Mesothelial cell of epicardium (in vitro differentiated cells): Measurements from ENCODE around the gene KCNK18. TPM values are rescaled to one million over a fixed set of nuclear protein-coding genes. Genes with fewer than 3 reads are reported as not detected.

Experiments
- DNase-seq, 2 experiments: peaks; one replicate each; pipeline ENCODE4 v3.0.0; 2021; ENCODE audit warnings: low spot score in 2 of 2; ENCODE audit not compliant: unreplicated experiment in 2 of 2
- H3K27ac Mint-ChIP-seq: 2 replicates; pipeline ENCODE4 v1.8.0; 2021; ENCODE audit warnings: mixed read lengths
- H3K27me3 Mint-ChIP-seq: 2 replicates; pipeline ENCODE4 v1.8.0; 2021; ENCODE audit warnings: low read depth, mixed read lengths
- H3K36me3 Mint-ChIP-seq: 2 replicates; pipeline ENCODE4 v1.8.0; 2021; ENCODE audit warnings: mixed read lengths
- H3K4me1 Mint-ChIP-seq: 2 replicates; pipeline ENCODE4 v1.8.0; 2021; ENCODE audit warnings: mixed read lengths
- H3K4me3 Mint-ChIP-seq: 2 replicates; pipeline ENCODE4 v1.8.0; 2021; ENCODE audit warnings: mild to moderate bottlenecking, moderate library complexity, mixed read lengths
- H3K9me3 Mint-ChIP-seq: 2 replicates; pipeline ENCODE4 v1.8.0; 2021; ENCODE audit warnings: mixed read lengths
- CTCF ChIP-seq: fragments of 200-600 bp; sonication (generic); IDR thresholded peaks from one replicate; pipeline ENCODE4 v1.5.0; 2021; ENCODE audit warnings: antibody characterized with exemption; ENCODE audit not compliant: unreplicated experiment
- total RNA-seq: library from RNA; stranded (reverse); gene quantifications from 3 replicates; pipeline ENCODE4 v1.2.1, GENCODE V29; 2021

KCNK18 gene
- total RNA-seq, 1 donor from 2014 or later = not detected

GRCh38 chr10:117250411-117250810, 53.1 kb downstream of the KCNK18 start:
- Mint-ChIP-seq H3K4me1 (peaks cover 4% of the 10 kb centered on the region), H3K9me3 (no peaks in the 10 kb centered on the region), H3K27me3 (peaks cover 65% of the 10 kb centered on the region), H3K27ac (no peak overlapping the region), H3K4me3 (no peak overlapping the region), H3K36me3 (no peaks in the 10 kb centered on the region)
- DNase-seq = no peak
- TF ChIP-seq CTCF = no peak

DNA sequence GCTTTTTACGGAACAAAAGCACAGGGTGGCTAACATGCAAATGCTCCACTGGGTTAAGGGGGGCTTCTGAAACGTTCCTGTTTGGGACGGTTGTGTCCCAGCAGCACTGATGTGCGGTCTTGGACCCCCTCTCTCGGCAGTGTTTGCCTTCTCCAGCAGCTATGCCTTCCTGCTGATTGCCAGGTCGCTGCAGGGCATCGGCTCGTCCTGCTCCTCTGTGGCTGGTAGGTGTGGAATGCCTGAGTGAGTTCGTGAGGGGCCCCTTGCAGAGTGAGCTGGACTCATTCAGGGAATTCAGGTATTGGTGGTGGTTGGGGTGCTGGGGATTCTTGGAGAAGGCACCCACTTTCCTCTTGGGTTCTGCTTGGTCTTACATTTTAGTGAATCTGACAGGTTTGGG, 56.6 kb downstream of the KCNK18 start:
- no peak for TF ChIP-seq CTCF
- Mint-ChIP-seq H3K27me3 (peaks cover 46% of the 10 kb centered on the region), H3K9me3 (no peaks in the 10 kb centered on the region), H3K4me3 (no peak overlapping the region), H3K36me3 (no peaks in the 10 kb centered on the region), H3K4me1 (peaks cover 3% of the 10 kb centered on the region), H3K27ac (no peak overlapping the region)
- no peak for DNase-seq

DNA sequence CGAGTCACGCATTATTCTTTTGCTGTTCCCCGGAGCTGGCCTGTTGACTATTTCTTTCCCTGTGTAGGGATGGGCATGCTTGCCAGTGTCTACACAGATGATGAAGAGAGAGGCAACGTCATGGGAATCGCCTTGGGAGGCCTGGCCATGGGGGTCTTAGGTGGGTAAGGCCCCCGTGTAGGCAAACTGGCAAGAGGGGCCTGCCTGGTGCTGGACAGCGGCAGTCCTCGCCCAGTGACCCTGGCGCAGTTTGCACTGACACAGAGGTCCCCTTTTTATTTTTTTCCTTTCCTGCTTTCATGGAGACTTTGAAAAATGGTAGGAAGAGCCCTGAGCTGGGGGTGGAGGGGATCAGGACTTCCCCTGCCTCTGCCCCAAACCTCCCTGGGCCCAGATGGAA, 57.0 kb downstream of the KCNK18 start:
- Mint-ChIP-seq H3K36me3 (no peaks in the 10 kb centered on the region), H3K9me3 (no peaks in the 10 kb centered on the region)
- TF ChIP-seq CTCF = no peak

GRCh38 chr10:117254774-117255735, 57.8 kb downstream of the KCNK18 start:
- peaks cover under 1% of the 10 kb centered on the region for H3K4me1 Mint-ChIP-seq
- no peak overlapping the region for H3K27ac Mint-ChIP-seq
- no peak for DNase-seq
- peaks cover 48% of the 10 kb centered on the region for H3K27me3 Mint-ChIP-seq
- H3K4me3 Mint-ChIP-seq = no peak overlapping the region
- no peak for TF ChIP-seq CTCF
- no peaks in the 10 kb centered on the region for H3K9me3 Mint-ChIP-seq
- H3K36me3 Mint-ChIP-seq = no peaks in the 10 kb centered on the region

More for the DNA sequence above, 57.0 kb downstream of the KCNK18 start:
- no peak for DNase-seq
- Mint-ChIP-seq H3K4me3 (no peak overlapping the region), H3K27ac (no peak overlapping the region), H3K4me1 (no peaks in the 10 kb centered on the region), H3K27me3 (peaks cover 47% of the 10 kb centered on the region)

DNA sequence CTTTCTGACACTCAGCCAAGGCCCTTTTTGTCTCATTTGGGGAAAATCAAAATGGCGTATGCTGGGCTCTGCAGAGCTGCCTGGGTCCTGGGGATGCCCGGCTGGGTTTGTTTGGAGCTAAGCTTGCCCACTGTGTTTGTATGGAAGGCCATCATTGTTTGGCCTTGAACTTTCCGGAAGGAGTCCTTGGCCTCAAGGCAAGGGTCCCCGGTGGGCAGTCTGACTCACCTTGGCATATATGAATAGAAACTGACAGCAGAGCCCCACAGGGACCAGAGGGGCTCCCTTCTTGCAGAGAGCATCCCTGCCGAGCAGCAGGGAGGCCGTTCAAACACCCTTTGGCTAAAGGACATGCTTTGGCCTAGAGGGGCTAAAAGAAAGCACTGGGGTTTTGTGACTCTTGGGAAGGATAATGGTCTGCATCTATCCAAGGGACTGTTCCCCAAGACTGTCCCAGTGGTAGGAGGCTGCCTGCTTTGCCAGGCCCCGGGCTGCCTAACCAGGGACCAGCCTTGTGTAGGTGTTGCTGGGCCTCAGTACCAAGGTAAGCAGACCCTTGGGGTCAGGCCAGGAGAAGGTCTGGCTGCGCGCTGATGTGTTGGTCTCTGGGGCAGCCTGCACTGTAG, 58.7 kb downstream of the KCNK18 start:
- peaks cover 6% of the 10 kb centered on the region for H3K4me1 Mint-ChIP-seq

More for the DNA sequence above, 58.7 kb downstream of the KCNK18 start:
- Mint-ChIP-seq H3K9me3 (no peaks in the 10 kb centered on the region), H3K27me3 (peaks cover 47% of the 10 kb centered on the region), H3K27ac (no peak overlapping the region), H3K4me3 (no peak overlapping the region), H3K36me3 (no peaks in the 10 kb centered on the region)
- no peak for TF ChIP-seq CTCF
- DNase-seq = no peak
